HG02938 (cell line): Measurements from ENCODE around the gene GCN1.
A peak's percentile ranks its signal among the peaks of the same experiment; 100 is the strongest.

ENCODE experiments used
- ATAC-seq: cut with Tn5 transposase; IDR thresholded peaks from one replicate; pipeline ENCODE4 v1.9.1; 2021; ENCODE audit warnings: mild to moderate bottlenecking, moderate library complexity; ENCODE audit not compliant: unreplicated experiment

The GCN1 gene

GRCh38 chr12:120095736-120096135, 98.8 kb downstream of the GCN1 start:
- ATAC-seq, result no peak

- ATAC-seq, result no peak
Measured at GRCh38 chr12:120095331-120095730, 99.2 kb downstream of the GCN1 start.

GRCh38 chr12:120094485-120094884, 100.0 kb downstream of the GCN1 start:
- no peak for ATAC-seq

- ATAC-seq, result no peak
Measured at GRCh38 chr12:120093592-120094355, 100.7 kb downstream of the GCN1 start.

GRCh38 chr12:120093336-120093591, 101.3 kb downstream of the GCN1 start:
- ATAC-seq, result no peak

GRCh38 chr12:120092551-120093335, 101.8 kb downstream of the GCN1 start:
- no peak for ATAC-seq

- no peak for ATAC-seq
Measured at GRCh38 chr12:120091371-120092090, 103.0 kb downstream of the GCN1 start.

GRCh38 chr12:120090626-120091295, 103.8 kb downstream of the GCN1 start:
- ATAC-seq, result no peak

- no peak for ATAC-seq
Measured at GRCh38 chr12:120090206-120090605, 104.3 kb downstream of the GCN1 start.

- ATAC-seq, result no peak
Measured at GRCh38 chr12:120089796-120090195, 104.7 kb downstream of the GCN1 start.

- ATAC-seq, result no peak
Measured at GRCh38 chr12:120089105-120089504, 105.4 kb downstream of the GCN1 start.

GRCh38 chr12:120086801-120087621, 107.5 kb downstream of the GCN1 start:
- peak; percentile 98 for ATAC-seq

- ATAC-seq, result no peak
Measured at GRCh38 chr12:120085920-120086645, 108.4 kb downstream of the GCN1 start.

- ATAC-seq, result no peak
Measured at GRCh38 chr12:120081641-120082040, 112.9 kb downstream of the GCN1 start.

GRCh38 chr12:120079411-120080400, 114.8 kb downstream of the GCN1 start:
- ATAC-seq, result no peak

- ATAC-seq, result no peak
Measured at GRCh38 chr12:120078868-120079267, 115.6 kb downstream of the GCN1 start.

- ATAC-seq, result no peak
Measured at GRCh38 chr12:120077260-120077659, 117.3 kb downstream of the GCN1 start.
